Activated CD4-positive, alpha-beta T cell treated with anti-CD3 and anti-CD28 coated beads, Interleukin-2, amount 50 U/mL, for 1 hour (primary cell): Measurements from ENCODE around the gene SLC6A12.
"Not testable (repeated sequence)": the region's sequence is repeated elsewhere in the genome, so short reads cannot be mapped to it uniquely, and the experiment has no call there.

ENCODE experiments used
- DNase-seq: peaks from one replicate; pipeline ENCODE4 v3.0.0-alpha.2; 2020

Gene SLC6A12

DNA sequence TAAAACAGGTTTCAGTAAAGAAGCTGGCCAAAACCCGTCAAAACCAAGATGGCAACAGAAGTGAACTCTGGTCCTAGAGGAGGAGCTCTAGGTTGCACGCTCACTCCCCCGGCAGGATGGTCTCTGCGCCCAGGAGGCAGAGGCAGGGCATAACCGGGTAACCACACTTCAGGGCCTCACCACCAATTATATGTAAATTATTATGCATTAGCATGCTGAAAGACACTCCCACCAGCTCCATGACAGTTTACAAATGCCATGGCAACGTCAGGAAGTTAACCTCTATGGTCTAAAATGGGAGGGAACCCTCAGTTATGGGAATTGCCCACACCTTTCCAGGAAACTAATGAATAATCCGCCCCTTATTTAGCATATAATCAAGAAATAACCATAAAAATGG is 20.1 kb upstream of the SLC6A12 start:
- DNase-seq, result no peak

DNA sequence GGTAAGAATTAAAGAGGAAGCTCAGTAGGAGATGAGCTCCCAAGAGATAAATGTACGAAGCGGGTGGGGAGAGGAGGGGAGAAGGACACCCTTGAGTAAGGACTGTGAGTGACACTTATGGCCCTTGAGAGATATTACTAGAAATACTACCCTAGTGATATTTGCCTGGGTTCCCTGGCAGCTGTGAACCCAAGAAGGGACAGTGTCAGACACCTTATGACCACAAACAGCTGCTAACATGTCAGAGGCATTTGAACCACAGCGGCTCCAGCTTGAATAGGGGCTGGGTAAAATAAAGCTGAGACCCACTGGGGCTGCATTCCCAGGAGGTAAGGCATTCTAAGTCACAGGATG is 19.6 kb upstream of the SLC6A12 start:
- DNase-seq, result no peak

DNA sequence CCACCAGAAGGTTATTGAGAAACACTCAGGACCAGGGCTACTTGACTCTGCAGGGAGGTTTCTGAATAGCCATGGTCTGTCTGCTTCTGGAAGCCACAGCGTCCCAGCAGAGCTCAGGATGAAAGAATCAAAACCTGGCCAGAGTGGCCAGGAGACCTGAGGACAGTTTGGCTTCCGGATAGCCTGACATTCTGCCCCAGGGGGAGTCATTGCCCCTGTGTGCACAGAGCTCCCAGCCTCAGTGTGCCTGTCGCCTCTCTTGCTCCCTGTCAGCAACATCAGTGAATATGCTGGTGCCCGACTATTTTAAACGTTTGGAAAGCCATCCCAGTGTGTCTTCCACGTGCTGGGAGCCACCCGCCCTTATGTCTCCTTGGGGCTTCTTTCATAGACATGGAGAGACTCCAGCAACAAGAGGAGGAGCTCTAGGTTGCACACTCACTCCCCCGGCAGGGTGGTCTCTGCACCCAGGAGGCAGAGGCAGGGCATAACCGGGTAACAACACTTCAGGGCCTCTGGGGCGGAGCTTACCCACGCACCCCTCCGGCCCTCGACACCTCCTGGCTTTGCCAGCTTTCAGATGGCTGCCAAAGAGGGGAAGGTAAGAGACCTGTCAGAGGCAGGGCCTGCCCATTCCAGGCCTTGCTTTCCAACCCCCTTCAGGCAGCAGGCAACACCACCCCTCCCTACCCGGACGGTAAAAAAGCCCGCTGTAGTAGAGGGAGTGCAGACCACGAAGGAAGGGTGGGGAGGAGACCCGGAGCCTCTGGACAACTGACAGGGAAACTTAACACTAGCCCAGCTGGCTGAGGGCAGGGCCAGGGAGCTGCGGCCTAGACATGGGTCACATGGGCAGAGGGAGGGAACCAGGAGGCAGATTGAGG is 19.0 kb upstream of the SLC6A12 start:
- no peak for DNase-seq

DNA sequence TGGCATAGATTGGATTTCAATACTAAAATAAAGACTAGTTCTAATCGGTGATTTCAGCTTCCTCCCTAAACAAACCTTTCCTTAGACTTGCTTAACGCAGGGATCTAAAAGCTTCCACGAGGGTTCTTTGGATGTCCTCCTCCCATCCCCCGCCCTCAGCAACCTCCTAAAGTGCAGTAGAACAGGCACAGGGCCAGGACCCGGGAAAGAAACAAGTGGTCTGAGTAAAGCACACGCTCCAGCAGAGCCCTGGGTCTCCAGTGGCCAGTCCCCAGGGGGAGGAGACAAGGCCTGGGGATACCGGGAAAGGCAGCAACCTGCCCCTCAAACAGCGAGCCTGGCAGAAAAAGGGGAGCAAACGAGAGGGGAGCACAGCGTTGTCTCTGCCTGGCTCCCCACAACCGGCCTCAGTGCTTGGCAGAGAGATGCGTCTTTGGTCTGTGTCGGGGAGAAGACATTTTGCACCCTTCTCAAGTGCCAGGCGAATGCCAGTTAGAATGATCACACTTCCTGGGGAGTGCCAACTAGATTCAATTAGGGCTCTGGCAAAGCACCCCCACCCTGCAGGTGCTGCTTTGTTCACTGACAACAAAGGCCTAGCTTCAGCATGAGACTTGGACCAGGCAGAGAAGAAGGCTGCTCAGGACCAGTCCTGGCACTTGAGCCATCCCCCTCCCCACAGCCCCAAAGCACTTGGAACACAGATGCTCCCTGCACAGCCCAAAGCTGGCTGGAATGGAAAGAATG is 17.1 kb upstream of the SLC6A12 start:
- no peak for DNase-seq

DNA sequence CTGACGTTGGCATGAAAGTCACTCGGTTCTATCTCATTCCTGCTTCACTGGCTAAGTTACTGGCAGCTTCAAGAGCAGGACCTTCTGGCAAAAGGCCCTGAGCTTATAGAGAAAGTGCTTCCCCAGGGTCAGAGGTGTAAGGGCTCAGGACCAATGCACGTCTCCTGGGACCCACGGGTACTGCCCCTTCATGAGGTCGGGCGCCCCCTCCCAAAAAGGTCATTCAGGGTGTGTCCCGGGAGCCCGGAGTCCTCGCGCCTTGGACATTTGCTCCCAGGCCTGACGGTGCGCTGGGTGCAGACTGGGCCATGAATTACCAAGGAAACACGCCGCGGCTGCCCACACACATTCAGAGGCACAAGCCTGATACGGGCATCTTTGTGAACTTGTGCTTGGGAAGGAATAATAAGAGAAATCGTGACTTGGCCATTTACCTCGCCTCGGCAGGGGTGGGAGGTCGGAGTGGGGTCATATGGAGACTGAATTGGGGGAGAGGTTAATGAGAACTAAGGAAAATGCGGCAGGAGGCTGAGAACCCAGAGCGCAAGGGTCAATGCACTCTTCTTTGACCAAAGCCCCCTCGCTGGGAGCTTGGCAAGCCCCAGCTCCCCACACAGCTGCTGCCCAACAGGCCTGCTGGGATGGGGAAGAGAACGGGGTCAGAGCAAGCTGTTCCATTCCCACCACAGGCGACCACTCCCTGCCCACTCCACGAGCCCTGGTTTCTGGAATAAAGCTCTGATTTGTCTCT is 15.7 kb upstream of the SLC6A12 start:
- DNase-seq, result no peak

DNA sequence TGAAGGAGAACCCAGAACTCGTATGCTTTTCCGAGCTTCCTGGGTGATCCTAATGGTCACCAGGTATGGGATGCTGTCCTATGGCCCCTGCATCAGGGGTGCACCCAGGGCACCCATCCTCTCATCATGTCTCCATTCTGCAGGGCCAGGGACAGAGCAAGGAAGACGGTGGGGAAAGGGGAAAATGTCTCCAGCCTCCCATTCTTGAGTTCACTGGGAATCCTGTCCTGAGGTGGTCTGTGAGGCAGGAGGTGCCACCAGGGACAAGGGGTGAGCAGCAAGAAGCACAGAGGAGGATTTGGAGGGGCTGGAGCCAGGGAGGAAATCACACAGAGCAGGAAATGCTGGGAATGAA is 14.9 kb upstream of the SLC6A12 start:
- DNase-seq, result no peak

DNA sequence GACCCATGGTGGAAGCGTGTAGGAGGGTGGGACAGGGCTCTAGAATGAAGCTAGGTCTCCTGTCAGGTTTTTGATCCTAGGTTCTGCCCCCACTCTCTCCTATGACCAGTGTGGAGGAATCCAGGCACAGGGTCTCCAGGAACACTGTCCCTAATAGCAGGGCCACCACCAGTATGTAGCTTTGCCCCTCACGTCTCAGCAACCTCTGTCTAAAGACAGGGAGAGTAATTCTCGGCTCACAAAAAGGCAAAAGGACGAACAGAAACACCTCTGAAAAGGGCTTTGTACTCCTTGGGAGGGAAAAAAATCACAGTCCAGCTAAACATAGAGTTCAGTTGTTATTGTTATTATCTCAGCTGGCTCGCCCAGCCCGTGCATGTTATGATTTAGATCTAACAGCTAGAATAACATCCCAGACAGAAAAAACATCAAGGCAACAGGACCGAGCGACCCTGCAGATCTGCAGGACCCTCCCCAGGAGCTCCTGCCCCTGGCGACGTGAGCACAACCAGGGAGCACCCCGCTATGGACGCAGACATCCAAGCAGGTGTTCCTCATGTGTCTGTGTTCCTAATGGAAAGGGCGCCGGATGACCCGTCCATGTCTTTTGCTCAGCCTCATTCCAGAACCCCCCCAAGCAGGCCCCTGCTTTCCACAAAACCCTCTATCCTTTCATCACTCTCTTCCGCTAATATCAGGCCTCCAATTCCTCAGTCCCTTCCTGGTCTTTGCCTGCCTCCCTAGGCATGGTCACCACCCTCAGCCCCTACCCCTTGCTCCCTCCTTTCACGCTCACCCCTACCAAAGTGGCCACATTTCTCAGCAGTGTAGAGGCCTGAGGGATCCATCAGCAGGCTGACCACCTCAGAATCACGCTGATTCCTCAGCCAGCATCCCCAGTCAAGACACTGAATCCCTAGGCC is 14.2 kb upstream of the SLC6A12 start:
- DNase-seq, result no peak

DNA sequence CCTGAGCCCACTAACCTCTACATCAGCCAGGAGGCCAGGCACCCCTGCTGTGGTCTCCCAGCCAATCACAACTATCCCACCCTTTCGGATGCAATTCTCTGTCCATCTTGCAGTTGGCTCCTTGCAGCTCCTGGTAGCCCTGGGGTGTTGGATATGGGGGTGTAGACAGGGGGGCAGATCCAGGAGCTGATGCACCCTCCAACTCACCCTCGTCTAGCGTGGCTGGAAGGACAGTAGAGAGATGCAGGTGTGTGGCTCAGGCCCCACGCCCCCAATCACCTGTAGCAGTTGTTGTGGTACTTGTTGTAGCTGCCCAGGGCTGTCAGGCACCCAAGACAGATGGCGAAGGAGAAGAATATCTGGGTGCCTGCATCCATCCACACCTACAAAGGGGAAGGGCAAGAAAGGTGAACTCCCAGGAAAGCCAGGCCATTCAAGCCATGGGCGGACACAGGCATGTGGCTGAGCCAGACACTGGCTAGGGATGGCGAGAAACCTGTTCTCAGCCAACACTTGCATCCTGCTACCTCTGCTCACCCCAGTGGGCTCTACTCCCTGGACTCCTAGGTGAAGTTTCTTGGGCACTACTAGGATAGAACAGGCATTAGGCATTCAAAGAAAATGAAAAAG is 13.4 kb upstream of the SLC6A12 start:
- DNase-seq, result no peak

DNA sequence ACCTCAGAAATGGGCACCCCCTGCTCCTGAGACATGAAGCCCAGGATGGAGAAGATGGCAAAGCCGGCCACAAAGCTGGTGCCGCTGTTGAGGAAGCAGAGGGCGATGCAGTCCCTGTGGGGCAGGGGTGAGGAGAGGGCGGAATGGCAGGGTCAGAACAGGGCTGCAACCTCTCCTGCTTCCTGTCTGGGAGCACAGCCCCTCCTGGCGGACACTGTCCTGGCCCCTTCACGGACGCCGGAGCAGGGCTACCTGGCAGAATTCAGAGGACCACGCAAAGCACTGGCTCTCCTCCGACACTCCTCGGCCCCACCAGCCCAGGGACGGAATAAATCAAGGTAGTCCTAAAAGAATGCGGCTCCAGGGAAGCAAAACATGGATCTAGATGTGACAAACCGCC is 12.4 kb upstream of the SLC6A12 start:
- DNase-seq, result no peak

DNA sequence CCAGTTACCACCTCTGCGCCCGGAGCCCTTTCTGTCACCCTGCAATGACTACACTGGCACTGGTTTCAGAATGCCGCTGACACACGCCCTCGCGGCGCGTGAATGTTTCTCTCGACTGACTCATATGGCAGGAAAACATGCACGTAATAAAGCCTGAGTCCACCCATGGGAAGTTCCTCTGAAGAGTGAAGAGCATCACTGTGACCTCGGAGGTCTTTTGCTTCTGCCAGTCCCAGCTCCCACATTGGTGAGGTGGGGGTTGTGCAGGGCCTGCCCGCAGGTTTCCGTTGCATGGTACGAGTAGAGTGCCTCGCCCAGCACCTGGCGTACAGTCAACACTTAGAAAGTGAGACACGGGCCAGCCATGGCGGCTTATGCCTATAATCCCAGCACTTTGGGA is 11.1 kb upstream of the SLC6A12 start:
- DNase-seq, result no peak

DNA sequence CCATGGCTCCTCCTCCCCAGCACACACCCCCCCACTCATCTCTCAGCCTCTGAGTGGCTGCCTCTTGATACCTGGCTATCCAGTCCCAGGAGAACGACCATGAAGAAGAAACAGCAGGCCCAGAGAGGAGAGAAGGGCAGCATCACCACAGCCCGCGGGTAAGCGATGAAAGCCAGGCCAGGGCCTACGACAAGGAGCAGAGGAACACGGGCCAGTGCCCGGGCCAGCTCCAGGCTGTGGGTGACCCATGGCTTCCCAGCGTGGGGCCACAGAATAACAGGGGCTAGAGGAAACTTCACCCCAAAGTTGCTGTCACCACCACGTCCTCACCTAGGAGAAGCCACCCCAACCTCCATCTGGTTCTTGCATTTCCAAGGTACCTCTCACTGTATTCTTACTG is 10.4 kb upstream of the SLC6A12 start:
- DNase-seq, result no peak

DNA sequence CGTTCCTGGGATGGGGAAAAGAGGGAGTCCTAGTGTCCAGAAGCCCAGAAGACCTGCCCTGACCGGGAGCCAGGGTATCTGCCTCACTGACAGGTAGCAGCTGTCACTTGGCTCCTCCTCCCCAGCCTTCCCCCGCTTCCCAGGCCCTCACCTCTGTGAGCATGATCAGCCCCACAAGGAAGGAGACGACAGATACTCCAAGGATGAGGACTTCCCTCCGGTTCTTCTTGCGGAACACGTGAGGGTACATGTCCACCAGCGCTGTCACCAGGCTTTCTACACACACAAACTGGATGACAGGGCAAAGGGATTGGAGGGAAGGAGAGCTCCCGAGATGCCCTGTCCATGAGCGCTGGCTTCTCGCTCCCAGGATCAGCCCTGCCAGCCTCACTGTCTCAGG is 9.9 kb upstream of the SLC6A12 start:
- no peak for DNase-seq

DNA sequence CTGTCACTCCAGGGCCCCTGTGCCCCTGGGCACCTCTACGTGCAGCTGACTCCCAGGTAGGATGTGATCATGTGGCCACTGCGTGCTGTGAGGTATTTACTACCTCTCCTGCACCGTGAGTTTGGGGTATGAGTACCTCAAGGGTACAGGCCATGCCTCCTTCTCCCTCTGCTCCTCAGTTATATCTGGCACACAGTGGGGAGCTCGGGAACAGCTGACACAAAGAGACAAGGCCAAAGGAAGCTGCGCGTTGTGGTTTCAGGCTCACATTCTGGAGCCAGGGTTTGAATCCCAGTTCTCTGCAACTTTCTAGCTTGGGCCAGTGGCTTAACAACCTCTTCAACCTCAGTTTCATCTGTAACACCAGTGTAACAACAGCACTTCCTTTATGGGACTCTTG is 7.8 kb upstream of the SLC6A12 start:
- no peak for DNase-seq

DNA sequence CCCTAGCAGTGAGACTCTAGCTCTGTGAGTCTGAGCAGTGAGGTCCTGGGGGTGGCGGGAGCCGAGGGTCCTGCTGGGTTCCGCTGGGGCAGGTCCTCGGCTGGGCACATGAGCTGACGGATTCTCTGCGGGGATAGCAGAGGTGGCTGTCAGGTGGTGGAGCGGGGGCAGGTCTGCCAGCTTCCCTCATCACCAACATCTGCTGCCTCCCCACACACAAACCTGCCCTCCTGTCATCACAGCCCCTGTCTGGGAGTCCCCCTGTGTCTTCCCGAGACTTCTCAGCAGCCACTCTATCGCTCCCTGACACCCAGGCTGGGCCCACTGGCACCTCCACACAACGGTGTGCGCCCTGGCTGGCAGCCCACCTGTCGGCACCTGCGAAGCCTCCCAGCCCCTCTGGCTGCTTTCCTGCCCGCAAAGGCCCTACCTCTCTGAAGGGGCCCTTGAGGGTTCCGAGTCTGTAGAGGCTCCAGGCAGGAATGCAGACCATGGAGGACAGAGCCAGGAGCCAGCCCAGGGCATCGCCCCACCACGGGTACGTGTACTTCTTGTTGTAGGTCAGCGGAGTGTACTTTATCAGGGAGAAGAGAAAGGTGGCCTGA is 7.1 kb upstream of the SLC6A12 start:
- DNase-seq, result no peak

DNA sequence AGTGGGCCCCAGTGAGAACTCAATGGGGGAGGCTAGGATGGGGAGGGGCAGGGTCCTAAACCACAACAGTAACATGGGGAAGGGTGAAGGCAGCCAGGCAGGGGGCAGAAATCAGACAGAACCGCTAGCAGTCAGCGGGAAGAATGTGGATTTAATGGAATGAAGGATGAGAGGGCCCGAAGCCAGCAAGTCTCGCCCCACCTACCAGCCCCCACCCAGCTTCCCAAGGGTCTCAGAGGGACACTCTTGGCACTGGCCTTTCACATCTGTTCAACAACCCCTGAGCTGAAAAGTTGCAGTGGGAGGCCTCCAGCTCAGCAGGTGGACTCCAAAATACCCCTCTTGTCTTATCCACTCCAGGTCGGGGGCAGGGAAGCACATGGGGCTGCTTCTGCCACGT is 6.5 kb upstream of the SLC6A12 start:
- no peak for DNase-seq

DNA sequence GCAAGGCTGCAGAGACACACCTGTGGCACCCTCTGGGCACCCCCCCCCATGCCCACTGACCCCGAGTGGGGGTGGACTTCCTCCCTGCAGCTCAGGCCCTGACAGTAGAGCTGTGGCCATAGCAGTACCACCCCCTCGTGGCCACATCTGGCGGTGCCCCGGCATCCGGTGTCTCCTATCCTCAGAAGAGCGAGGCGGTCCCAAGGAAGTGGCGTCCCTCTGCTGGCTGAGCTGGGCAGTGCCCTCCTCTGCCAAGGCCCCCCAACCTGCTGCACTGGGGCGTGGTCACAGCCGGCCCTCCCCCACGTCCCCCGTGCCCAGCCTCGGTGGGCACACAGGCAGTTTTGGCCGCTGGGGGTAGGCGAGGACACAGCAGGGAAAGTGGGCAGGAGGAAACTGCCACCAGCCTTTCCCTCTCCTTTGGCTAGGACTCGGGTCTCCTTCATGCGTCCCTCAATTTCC is 6.0 kb upstream of the SLC6A12 start:
- DNase-seq, result peak; percentile 25

DNA sequence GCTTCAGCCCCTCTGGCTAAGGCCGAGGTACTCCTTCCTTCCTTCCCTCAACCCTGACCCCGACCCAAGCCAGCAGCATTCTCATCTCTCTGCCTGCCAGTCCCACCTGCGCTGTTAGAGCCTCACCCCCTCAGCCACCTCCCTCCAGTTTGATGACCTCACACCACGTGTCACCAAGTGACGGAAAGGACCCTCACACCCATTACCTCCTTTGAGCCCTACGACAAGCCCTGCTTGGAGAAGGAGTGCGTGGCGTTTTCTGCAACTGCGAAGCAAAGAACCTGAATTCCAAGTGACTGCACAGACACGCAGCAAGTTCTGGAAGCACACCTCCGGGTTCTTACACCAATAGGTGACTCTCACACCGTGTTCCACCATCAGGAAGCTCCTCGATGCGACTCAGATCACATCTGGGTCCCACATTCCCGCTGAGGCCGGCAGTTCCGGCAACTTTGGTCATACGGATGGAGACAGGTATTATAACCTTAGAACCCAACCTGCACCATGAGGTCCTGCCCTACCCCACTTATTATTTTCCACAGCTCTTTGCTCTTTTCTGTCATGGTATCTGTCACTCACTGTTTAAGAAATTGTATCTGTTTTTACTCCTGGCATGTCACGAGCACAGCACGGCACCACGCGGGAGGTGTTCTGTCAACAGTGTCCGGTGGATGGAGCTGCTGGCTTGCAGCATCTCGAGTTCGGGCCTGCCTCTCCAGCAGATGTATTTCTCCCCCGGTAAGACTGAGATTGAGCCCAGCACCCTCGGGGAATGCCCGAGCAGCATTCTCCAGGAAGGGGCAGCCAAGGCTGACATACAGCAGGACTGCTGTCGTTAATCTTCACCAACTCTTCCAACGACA is 5.0 kb upstream of the SLC6A12 start:
- no peak for DNase-seq

DNA sequence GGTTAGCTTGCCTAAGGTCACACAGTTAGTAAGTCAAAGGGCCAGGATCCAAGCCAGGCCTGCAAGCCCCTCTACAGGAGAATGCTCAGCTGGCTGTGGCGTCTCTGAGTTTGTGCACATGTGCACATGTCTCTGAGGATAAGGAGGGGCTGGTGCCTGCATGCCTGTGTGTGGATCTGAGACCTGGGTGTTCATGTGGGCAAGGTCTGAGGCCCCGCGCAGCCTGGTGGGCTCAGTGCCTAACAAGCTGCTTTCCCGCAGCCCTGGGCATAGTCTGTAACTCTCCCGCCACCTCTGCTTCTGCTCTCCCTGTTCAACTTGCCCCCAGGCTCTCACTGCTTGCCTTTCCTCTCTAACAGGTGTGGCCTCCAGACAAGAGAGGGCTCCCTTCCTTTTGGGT is 4.3 kb upstream of the SLC6A12 start:
- DNase-seq, result no peak

DNA sequence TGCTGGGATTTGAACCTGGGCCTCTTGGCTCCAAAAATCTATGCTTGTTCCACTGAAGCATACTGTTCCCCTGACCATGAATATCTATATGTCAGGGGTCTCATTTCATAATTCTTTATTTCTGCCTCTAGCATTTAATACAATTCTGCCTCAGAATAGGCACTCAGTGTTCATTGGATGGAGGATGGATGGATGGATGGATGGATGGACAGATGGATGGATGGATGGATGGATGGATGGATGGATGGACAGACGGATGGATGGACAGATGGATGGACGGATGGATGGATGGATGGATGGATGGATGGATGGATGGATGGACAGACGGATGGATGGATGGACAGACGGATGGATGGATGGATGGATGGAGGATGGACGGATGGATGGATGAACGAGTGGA is 3.1 kb upstream of the SLC6A12 start:
- not testable (repeated sequence) for DNase-seq

DNA sequence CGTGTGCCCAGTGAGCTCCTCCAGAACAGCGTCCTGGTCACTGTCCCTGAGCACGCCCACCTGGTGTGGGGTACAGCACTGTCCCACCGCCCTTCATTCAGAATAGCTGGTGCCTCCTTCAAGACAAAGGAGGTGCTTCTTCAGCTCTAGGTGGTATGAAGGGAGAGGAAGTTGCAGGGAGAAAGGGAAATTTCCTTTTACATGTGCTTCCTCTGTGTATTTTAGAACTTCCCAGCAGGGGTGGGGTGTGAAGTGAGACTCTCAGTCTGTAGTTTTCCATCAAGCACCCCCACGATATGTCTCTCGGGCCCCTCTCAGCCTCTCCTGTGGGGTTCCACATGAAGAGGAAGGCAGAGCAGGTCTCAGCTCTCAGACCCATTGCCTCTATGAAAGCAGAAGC is 1.2 kb upstream of the SLC6A12 start:
- DNase-seq, result no peak

DNA sequence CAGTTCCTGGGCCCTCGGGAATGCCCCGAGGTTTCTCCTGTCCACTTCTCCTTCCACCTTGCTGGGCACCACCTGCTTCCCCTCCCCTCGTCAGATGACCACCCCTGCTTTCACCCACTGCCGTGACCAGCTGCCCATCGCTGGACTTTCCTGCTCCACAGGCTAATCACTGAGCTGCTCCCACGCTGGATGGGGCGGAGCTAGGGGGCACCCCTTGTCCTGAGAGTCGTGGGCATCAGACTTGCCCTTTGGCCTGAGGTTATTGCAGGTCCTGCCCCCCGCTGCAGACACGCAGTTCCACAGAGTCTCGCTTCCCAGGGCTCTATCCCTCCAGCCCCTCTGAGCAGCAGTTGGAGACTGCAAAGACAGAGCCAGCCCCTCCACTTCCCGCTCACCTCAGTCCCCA is 427 bp downstream of the SLC6A12 start:
- DNase-seq, result no peak
